Neural cell (in vitro differentiated cells): ENCODE measurements around the gene MIEN1.

ENCODE experiments used
- CTCF ChIP-seq: fragments of 450-650 bp; IDR thresholded peaks from 2 replicates; pipeline ENCODE4 v1.5.1; 2014; ENCODE audit warnings: antibody characterized with exemption, mild to moderate bottlenecking, moderate library complexity; ENCODE audit not compliant: poor library complexity, severe bottlenecking
- EP300 ChIP-seq: fragments of 450-650 bp; conservative IDR thresholded peaks from 2 replicates; pipeline ENCODE4 v1.6.1; 2014; ENCODE audit warnings: antibody characterized with exemption, mild to moderate bottlenecking, moderate library complexity; ENCODE audit not compliant: poor library complexity, severe bottlenecking
- POLR2AphosphoS5 ChIP-seq: IDR thresholded peaks from 2 replicates; pipeline ENCODE4 v1.6.1; 2012
- REST ChIP-seq: IDR thresholded peaks from 2 replicates; pipeline ENCODE4 v1.6.1; 2012; ENCODE audit warnings: borderline replicate concordance

- TF ChIP-seq CTCF (no peak), REST (no peak), POLR2AphosphoS5 (no peak), EP300 (no peak)
Measured at GRCh38 chr17:39775031-39775430, 44.7 kb upstream of the MIEN1 start.
